Astrocyte (in vitro differentiated cells and primary cell): ENCODE measurements around the gene PEMT.

Experiments used
- CTCF ChIP-seq: IDR thresholded peaks from 2 replicates; pipeline ENCODE4 v1.5.1; 2011; ENCODE audit warnings: low read depth, mild to moderate bottlenecking, inconsistent platforms, low read length, moderate library complexity; ENCODE audit not compliant: insufficient read depth
- EZH2 ChIP-seq: IDR thresholded peaks from 2 replicates; pipeline ENCODE4 v1.6.1; 2012; ENCODE audit warnings: mild to moderate bottlenecking, low read length, inconsistent platforms; ENCODE audit not compliant: insufficient read depth

- no peak for TF ChIP-seq CTCF
- no peak for TF ChIP-seq EZH2
Observed at GRCh38 chr17:17576772-17577234, 14.7 kb downstream of the PEMT start.
